Loucy (cell line): Measurements from ENCODE around the gene DENND11.

ENCODE experiments used
- H2AFZ ChIP-seq: fragments of 200-600 bp; sonication (generic); 2 replicates; pipeline ENCODE4 v1.6.0; 2016; ENCODE audit warnings: antibody characterized with exemption, mild to moderate bottlenecking, low read length, moderate library complexity
- H3F3A ChIP-seq: fragments of 200-600 bp; 2 replicates; pipeline ENCODE4 v1.6.0; 2016; ENCODE audit warnings: antibody characterized with exemption, low read depth, mild to moderate bottlenecking
- H3K27me3 ChIP-seq: fragments of 200-600 bp; sonication (generic); 2 replicates; pipeline ENCODE4 v1.6.1; 2014; ENCODE audit warnings: low read length, mild to moderate bottlenecking; ENCODE audit not compliant: insufficient read depth, poor library complexity, severe bottlenecking
- H3K36me3 ChIP-seq: fragments of 200-600 bp; sonication (generic); 2 replicates; pipeline ENCODE4 v1.6.1; 2016; ENCODE audit warnings: low read length; ENCODE audit not compliant: insufficient read depth
- H3K4me1 ChIP-seq: fragments of 200-600 bp; sonication (generic); 2 replicates; pipeline ENCODE4 v1.5.1; 2014; ENCODE audit warnings: low read length, mild to moderate bottlenecking; ENCODE audit not compliant: insufficient read depth, poor library complexity, severe bottlenecking
- H3K4me2 ChIP-seq: fragments of 200-600 bp; sonication (generic); 2 replicates; pipeline ENCODE4 v1.6.0; 2014; ENCODE audit warnings: antibody characterized with exemption, low read length, low read depth, mild to moderate bottlenecking; ENCODE audit not compliant: poor library complexity, severe bottlenecking
- H3K4me3 ChIP-seq: fragments of 200-600 bp; sonication (generic); 2 replicates; pipeline ENCODE4 v1.5.1; 2014; ENCODE audit warnings: low read length, mild to moderate bottlenecking, mixed read lengths; ENCODE audit not compliant: poor library complexity, severe bottlenecking
- H3K79me2 ChIP-seq: fragments of 200-600 bp; sonication (generic); 2 replicates; pipeline ENCODE4 v1.6.1; 2014; ENCODE audit warnings: low read length; ENCODE audit not compliant: insufficient read depth
- H3K9ac ChIP-seq: fragments of 200-600 bp; sonication (generic); 2 replicates; pipeline ENCODE4 v1.6.0; 2014; ENCODE audit warnings: mild to moderate bottlenecking, low read depth, low read length, moderate library complexity; ENCODE audit not compliant: poor library complexity, severe bottlenecking
- H3K9me2 ChIP-seq: fragments of 200-600 bp; sonication (generic); replicated peaks from 2 replicates; pipeline ENCODE4 v1.6.1; 2016; ENCODE audit warnings: low read depth, low read length, mixed read lengths
- H3K9me3 ChIP-seq: fragments of 200-600 bp; sonication (generic); 2 replicates; pipeline ENCODE4 v1.6.1; 2014; ENCODE audit warnings: mild to moderate bottlenecking, antibody characterized with exemption, low read length, low read depth; ENCODE audit not compliant: insufficient read depth
- H4K20me1 ChIP-seq: fragments of 200-600 bp; sonication (generic); 2 replicates; pipeline ENCODE4 v1.6.0; 2014; ENCODE audit warnings: antibody characterized with exemption, low read length, mild to moderate bottlenecking; ENCODE audit not compliant: insufficient read depth, poor library complexity, severe bottlenecking
- CTCF ChIP-seq: fragments of 200-600 bp; sonication (generic); conservative IDR thresholded peaks from 2 replicates; pipeline ENCODE4 v1.5.1; 2014; ENCODE audit warnings: mild to moderate bottlenecking, antibody characterized with exemption, low read length
- EZH2phosphoT487 ChIP-seq: fragments of 200-600 bp; IDR thresholded peaks from 2 replicates; pipeline ENCODE4 v1.6.1; 2018; ENCODE audit warnings: antibody characterized with exemption, mild to moderate bottlenecking, moderate library complexity, borderline replicate concordance

The DENND11 gene

GRCh38 chr7:141674171-141674671, 27.7 kb downstream of the DENND11 start:
- Histone ChIP-seq H3K9ac (no peak overlapping the region), H3K4me1 (no peaks in the 10 kb centered on the region), H3K4me2 (no peak overlapping the region), H3K4me3 (no peak overlapping the region), H2AFZ (no peak overlapping the region), H3K79me2 (no peaks in the 10 kb centered on the region), H3K36me3 (peaks cover 30% of the 10 kb centered on the region; the same call in 1 of the 2 replicates), H3K27me3 (no peaks in the 10 kb centered on the region), H3F3A (no peaks in the 10 kb centered on the region), H4K20me1 (no peaks in the 10 kb centered on the region), H3K9me2 (no peaks in the 10 kb centered on the region), H3K9me3 (no peaks in the 10 kb centered on the region)
- TF ChIP-seq EZH2phosphoT487 (no peak), CTCF (no peak)

- Histone ChIP-seq H3K9me2 (no peaks in the 10 kb centered on the region), H3K4me2 (no peak overlapping the region), H3K4me1 (no peaks in the 10 kb centered on the region), H3K79me2 (no peaks in the 10 kb centered on the region), H2AFZ (no peak overlapping the region), H3K9me3 (no peaks in the 10 kb centered on the region), H4K20me1 (no peaks in the 10 kb centered on the region), H3K4me3 (no peak overlapping the region), H3F3A (no peaks in the 10 kb centered on the region), H3K36me3 (peaks cover 30% of the 10 kb centered on the region; the same call in 1 of the 2 replicates), H3K9ac (no peak overlapping the region), H3K27me3 (no peaks in the 10 kb centered on the region)
- no peak for TF ChIP-seq EZH2phosphoT487
- no peak for TF ChIP-seq CTCF
These were observed 28.6 kb downstream of the DENND11 start for GRCh38 chr7:141673346-141673745.

GRCh38 chr7:141671705-141672496, 30.1 kb downstream of the DENND11 start:
- TF ChIP-seq CTCF (no peak), EZH2phosphoT487 (no peak)
- Histone ChIP-seq H3K79me2 (no peaks in the 10 kb centered on the region), H3K9ac (no peak overlapping the region), H3K36me3 (peaks cover 28% of the 10 kb centered on the region; the same call in 1 of the 2 replicates), H3K9me2 (no peaks in the 10 kb centered on the region), H3K4me3 (no peak overlapping the region), H3K4me2 (no peak overlapping the region), H3K9me3 (no peaks in the 10 kb centered on the region), H4K20me1 (no peaks in the 10 kb centered on the region), H2AFZ (no peak overlapping the region), H3K27me3 (no peaks in the 10 kb centered on the region), H3K4me1 (no peaks in the 10 kb centered on the region), H3F3A (no peaks in the 10 kb centered on the region)
